HL-60/S4 (cell line): ENCODE measurements around the gene ADAMTS8.
"Not testable (repeated sequence)": the region's sequence is repeated elsewhere in the genome, so short reads cannot be mapped to it uniquely, and the experiment has no call there.

ENCODE experiments used
- in situ Hi-C: fragments of 300-500 bp; cut with MboI; formaldehyde crosslinking; loops from 2 replicates; pipeline ENCODE4 v1.14.3; 2022; ENCODE audit warnings: low sequenced_read_pairs

The ADAMTS8 gene

DNA sequence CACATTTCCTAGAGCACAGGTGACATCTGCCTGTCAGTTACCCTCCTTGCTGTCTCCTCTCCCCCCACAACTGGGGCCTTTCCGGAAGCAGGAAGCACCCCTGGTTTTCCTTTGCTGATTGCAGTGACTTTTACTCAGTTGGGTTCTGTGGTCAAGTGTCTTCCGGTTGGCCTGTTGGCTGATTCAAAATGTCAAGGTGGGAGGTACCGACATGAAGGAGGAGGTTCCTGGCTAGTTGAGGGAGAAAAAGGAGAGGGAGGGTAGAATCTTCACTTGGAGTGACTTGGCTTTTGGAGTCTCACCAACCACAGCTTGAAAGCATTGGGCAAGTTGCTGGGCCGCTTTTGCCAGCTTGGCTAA, 10.7 kb upstream of the ADAMTS8 start:
- in situ Hi-C loops: no loop called here

DNA sequence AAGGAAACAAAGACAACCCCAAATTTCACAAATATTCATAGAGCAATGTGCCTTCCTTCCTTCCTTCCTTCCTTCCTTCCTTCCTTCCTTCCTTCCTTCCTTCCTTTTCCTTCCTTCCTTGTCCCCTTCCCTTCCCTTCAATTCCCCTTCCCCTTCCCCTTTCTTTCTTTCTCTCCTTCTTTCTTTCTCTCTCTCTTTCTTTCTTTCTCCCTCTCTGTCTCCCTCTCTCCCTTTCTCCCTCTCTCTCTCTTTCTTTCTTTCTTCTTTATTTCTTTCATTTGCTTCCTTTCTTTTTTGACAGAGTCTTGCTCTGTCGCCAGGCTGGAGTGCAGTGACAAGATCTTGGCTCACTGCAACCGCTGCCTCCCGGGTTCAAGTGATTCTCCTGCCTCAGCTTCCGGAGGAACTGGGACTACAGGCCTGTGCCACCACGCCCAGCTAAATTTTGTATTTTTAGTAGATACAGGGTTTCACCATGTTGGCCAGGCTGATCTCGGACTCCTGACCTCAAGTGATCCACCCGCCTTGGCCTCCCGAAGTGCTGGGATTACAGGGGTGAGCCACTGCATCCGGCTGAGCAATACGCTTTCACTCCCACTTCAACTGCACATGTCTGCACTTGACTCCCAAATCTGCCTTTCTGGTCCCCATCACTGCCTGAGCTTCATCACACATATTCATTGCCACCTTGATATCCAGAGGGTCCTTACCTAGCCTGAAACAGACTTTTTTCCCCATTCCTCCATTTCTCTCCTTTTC, 10.2 kb upstream of the ADAMTS8 start:
- in situ Hi-C loops: not testable (repeated sequence)

DNA sequence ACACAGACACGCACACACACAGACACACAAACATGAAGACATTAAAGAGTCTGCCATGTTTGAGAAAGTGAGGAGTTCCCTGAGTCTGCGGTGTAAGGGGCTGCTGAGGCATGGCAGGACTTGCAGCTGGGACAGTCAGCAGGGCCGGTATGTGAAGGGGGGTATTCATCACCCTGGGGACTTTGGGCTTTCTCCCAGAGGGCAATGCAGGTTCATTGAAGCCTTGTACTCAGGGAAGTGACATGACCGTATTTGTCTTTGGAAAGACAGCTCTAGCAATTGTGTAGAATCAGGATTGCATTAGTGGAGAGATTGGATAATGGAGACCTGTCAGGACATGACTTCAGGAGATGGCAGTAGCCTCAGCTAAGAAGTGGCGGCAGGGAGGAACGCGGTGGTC, 9.4 kb upstream of the ADAMTS8 start:
- in situ Hi-C loops: no loop called here

DNA sequence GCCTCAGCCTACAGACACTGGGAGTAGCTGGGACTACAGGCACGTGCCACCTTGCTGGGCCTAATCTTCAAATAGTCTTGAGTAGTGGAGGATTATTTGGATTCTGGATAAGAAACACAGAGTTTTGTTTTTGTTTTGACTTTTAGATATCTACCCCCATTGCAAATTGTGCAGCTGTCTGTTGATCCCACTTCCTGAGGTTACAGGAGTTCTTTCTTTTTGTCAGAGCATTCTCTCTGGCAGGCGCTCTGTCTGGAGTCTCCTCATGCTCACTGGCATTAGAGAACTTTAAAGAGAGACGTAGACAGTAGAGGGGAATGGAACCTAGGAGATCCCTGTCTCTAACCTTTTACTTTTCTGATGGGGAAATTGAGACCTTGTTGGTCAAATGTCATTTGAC, 7.8 kb upstream of the ADAMTS8 start:
- in situ Hi-C loops: no loop called here

DNA sequence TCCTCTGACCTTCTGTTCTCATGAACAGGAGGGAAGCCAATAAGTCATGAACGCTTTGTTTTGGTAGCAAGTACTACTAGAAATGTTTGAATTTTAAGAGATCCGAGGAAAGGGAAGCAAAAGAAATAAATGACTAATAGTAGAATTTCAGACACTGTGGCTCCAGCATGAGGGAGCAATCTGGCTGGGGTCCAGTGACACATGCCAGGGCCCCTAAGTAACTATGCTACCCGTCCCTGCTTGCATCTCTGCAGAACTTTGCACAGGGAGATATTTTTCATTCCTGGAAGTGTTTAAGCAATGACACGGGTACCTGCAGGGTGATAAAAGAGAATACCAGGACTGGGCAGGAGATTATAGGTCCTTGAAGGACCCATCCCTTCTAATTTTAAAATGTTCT, 7.3 kb upstream of the ADAMTS8 start:
- in situ Hi-C loops: no loop called here

DNA sequence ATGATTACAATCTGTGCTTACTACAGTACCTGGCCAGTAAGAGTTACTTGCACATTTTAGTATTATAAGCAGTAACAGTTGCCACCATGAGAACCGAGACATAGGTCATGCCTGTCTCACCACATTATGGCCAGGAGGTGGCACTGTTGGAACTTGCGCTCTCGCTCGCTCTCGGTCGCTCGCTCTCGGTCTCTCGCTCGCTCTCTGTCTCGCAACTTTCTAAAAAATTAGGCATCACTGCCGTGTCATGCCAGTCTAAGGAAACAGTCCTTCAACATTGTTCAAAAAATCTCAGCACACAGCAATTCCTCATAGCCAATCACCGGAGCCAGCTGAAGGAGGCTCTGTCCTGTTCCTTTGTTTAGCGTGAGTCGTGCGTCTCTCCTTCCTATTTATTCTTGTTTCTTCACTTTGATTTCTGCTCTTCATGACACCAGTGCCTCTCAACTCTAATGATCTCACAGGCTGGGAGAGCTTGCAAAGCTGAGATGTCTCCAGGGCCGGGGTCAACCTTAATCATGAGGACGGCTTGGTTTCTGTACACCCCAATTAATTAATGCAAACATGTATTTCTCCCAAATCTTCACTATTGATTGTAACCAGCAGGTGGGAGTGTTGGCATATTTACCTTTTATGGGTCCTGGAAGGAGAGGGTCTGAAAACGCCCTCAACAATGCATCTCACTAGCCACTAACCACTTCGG, 6.3 kb upstream of the ADAMTS8 start:
- in situ Hi-C loops: no loop called here

DNA sequence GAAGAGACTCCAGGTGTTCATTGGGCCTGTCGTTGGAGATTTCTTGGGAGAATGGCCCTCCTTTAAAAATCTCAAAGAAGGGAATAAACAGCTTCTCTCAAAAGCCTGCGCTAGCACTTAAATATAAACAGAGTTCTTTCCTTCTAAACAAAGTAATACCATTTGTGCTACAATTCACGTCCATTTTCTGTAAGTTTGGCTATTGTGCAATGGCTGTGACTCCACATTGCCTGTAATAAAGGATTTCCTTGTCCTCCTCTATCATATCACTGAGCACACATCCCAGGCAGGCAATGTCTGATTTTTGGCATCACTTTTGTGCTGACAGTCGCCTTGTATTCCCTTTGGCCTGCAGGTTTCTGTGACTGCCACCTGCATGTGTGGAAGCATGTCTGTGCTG, 4.9 kb upstream of the ADAMTS8 start:
- in situ Hi-C loops: no loop called here

DNA sequence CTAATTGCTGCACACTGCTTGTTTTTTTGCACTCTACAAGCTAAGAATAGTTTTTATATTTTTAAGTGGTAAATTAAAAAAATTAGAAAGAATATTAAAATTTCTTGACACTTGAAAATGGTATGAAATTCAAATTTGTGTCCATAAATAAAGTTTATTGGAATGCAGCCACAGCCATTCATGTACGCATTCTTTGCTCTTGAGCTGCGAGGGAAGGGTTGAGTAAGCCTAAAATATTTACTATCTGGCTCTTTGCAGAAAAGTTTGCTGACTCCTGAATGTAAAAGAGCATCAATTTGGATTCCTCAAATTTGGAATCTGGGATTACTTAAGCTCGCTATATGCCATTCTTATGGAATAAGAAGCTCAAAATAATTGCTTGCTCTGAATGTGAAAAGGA, 3.4 kb upstream of the ADAMTS8 start:
- in situ Hi-C loops: no loop called here

DNA sequence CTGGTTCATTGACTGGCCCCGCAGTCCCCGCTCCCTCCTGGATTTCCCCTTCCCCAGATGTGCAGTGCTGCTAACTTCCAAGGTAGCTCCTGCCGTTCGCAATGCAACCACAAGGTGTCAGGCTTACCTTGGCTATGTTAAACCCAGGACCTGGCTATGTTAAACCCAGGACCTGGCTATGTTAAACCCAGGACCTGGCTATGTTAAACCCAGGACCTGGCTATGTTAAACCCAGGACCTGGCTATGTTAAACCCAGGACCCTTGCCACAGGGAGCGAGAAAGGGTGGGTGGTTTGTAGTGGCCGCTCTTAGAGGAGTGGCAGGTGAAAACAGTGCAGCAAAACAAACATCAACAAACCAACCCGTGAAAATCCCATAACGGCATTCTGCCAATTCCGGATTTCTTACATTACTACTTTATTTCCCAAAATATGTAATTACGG, 2.9 kb upstream of the ADAMTS8 start:
- in situ Hi-C loops: no loop called here

DNA sequence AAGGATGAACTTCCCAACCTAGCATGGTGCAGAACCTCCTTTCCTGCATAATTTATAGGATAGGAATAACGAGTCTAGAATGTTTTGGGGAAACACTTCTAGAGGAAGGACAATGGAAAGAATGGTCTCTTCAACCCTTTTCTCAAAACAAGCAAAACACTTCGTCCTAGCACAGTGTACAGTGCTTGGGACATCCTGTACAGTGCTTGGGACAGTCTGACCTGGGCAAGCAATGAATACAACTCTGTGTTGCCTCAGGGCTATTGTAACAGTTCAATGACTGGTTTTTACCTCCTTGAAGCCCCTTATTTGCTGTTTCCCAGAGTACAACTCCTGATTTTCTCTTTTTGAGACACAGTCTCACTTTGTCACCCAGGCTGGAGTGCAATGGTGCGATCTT, 1.6 kb upstream of the ADAMTS8 start:
- in situ Hi-C loops: loop anchor here (10.0 kb wide), 2 partner anchors 225 to 435 kb away; no protein-coding TSS in a partner anchor

DNA sequence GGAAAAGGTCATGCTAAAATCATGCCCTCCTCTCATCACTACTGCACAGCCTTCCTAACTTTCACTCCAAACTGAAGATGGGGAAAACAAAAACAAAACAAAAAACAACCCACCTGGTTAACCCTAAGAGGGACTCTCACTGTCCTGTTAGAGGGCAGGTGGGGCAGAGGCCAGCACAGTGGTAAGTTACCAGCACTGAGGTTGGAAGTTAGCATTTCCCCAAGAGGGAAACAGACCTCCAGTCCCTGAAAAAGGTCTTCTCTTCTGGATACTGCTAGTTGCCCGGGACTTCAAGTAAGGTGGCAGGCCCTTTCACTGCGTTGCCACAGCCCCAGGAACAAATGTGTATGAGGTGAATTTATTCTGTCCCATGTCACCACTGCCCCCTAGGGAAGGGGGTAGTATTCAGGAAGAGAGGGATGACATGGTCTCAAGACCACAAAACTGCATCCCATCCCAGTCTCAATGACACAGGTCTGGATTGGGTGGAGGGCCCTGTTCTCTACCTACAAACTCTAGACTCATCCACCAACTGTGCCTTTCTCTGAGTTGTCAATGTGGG, 792 bp upstream of the ADAMTS8 start:
- in situ Hi-C loops: loop anchor here (10.0 kb wide), 2 partner anchors 224 to 436 kb away; no protein-coding TSS in a partner anchor

DNA sequence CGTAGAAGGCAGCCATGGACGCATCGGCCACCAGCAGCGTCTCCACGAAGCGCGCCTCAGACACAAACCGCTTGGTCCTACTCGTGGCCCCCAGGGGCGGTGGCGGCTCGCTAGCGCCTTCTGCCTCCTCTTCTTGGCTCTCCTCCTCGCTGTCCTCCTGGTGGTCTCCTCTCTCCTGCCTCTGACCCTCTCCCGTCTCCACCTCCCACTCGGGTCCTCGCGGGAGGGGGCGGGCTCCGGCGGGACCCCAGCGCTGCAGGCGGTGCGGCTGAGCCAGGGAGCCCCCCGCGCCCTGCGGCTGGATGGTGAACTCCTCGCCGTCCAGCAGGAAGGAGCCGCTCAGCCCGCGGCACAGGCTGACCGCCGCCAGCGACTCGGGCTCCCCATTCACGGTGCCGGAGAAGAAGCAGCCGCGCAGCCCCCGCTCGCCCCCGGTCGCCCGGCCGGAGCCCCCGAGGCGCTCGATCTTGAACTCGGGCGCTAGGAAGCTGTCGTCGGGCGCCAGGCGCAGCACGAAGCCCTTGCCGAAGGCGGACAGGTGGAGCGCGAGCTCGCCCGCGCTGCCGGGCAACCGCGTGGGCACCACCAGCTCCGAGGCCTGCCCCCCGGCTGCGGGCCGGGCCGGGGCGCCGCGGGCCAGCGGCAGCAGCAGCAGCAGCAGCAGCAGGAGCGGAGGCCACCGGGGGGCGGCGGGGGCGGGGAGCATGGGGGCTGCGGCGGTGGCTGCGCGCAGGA, 661 bp downstream of the ADAMTS8 start:
- in situ Hi-C loops: loop anchor here (10.0 kb wide), 2 partner anchors 223 to 437 kb away; no protein-coding TSS in a partner anchor

DNA sequence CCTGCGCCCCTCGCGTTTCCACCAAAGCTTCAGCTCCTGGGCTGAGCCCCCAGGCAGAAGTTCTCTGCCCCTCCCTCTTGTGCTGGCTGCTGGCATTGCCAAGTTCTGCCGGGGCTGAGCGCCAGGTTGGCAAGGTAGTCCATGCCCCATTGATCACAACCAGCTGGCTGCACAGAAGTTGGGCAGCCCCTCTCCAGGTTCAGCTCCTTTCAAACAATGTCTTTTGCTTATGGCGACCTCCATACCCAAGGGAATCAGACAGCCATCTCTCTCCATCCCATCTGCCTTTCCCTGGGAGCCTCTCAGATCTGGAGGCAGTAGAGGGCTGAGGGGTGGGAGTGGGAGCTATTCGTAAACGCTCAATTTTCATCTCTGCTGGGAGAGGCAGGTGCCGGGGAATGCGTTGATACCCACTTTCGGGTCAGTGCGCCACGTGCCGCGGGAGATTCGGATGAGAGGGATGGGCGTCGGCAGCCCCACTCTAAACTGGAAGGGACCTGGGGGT, 1.5 kb downstream of the ADAMTS8 start:
- in situ Hi-C loops: loop anchor here (10.0 kb wide), 2 partner anchors 222 to 438 kb away; no protein-coding TSS in a partner anchor

DNA sequence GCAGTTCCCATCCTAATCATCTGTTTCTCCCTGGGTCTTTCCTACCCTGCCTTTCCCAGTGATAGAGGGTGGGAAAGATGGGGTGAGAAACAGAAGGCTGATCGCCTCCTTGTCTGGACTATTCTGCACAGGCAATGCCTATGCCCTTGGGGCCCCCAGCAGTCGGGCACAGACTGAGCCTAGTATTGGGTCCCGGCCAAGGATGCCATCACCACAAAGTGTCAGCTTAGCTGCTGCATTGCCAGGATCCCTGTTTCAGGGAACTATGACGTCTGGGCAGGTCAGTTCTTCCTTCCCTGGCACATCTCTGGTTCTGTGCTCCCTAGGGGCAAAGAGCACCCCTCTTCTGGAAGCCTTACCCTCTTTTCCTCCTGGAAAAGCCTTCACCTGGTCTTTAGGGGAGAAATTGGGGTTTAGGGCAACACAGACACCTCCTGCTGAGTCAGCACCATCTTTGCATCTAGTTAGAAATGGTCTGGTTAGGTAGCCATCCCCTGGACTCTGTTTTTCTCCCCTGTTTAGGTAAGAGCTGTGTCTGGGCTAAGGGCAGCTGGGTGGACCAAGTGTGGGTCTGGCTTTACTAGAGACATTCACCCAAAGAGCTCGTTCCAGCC, 2.1 kb downstream of the ADAMTS8 start:
- in situ Hi-C loops: loop anchor here (10.0 kb wide), 2 partner anchors 222 to 438 kb away; no protein-coding TSS in a partner anchor

DNA sequence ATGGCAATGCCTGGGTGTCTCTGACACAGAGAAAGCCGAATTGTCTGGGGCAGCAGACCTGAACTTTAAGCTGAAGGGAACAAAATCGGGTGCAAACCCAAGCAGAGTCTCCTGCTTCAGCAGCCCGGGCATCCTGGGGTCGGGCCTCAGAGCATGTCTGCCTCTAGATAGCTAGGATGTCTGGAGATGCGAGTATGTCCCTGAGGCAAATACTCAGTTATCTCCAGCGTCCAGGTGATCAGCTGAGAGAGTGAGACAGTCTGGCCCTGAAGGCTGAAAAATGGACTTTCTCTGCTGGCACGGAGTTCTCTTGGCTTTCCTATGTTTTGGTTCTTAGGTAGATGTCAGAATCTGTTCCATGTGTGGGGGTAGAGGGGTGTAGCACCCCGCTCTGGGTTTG, 3.3 kb downstream of the ADAMTS8 start:
- in situ Hi-C loops: loop anchor here (10.0 kb wide), 2 partner anchors 220 to 440 kb away; no protein-coding TSS in a partner anchor

DNA sequence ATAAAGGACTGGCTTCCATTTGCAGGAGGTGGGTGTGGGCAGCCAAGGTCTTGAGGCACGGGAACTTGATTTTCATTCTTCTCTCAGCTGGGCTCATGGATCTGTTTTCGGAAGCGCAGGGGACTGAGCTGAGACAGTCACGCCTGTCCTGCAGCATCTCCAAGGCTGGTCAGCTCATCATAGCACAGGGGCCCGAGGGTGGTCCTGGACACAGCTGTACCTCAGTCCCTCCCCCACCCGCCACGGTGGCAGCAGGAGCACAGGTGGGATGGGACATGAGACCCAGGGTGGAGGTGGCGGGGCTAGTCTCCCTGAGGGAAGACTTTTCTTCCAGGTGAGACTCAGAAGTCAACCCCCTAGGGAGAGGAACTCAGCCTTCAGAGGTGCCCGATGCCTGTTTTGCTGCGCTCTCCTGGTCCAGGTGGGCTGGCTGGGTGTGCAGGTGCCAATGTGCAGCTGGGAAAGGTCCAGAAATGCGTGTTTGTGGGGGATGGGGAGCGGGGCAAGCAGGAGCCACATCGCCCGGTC, 3.7 kb downstream of the ADAMTS8 start:
- in situ Hi-C loops: loop anchor here (10.0 kb wide), 2 partner anchors 220 to 440 kb away; no protein-coding TSS in a partner anchor

DNA sequence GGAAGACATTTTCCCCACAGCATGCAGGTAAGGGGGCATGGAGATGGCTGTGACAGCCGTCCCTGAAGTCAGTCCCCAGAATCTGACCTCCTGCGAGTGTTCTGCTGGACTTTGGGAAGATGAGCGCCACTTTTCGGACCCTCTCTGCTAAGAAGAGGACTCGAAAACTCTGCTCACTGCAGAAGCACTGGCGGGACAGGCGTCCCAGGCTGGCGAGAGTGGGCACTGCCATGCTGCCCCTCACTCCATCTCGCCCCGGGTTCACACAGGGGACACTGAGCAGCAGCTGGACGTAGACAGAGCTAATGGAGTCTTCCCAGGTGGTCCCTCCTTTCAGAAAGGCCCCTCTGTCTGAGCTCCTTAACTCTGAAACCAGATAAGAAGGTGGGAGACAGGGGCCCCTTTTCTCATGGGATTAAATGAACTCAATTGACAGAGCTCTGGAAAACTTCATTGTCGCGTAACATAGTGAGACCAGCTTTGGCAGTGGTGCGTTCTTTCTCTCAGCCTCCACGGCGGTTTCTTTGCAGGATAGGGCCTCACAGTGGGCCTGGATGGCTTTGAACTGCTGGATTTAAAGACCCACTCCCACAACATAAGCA, 4.8 kb downstream of the ADAMTS8 start:
- in situ Hi-C loops: loop anchor here (10.0 kb wide), 2 partner anchors 219 to 441 kb away; no protein-coding TSS in a partner anchor

DNA sequence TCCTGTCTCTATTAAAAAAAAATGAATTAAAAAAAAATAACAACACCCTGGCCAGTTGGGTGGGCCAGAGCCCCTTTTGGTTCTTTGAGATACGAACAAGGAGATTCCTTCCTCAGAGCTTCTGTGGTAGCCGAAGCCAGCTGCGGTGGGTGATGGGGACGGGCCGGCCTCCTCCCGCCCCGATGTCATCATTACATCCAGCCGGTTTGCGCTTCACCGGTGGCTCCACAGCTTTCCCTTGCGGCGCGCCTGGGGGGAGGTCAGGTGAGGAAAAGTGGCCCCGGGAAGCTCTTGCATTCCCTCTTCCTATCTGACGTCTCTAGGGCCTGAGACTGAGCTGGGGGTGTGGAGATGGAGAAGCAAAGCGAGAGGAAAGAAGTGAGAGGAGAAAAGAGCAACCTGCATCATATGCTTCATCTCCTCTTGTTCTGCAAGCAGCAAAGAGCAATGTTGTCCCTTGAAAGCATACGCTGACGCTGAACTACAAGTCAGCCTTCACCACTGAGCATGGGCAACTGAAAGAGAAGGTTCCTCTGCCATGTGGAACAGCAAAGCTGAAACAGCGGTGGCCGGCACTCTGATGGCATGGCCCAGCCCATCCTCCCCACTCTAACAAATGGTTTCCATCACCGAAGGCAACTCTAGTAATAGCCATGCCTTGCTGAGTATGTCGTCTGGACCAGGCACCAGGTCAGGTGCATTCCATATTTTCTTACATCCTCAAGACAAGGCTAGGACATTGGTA, 6.0 kb downstream of the ADAMTS8 start:
- in situ Hi-C loops: loop anchor here (10.0 kb wide), 2 partner anchors 218 to 442 kb away; no protein-coding TSS in a partner anchor

DNA sequence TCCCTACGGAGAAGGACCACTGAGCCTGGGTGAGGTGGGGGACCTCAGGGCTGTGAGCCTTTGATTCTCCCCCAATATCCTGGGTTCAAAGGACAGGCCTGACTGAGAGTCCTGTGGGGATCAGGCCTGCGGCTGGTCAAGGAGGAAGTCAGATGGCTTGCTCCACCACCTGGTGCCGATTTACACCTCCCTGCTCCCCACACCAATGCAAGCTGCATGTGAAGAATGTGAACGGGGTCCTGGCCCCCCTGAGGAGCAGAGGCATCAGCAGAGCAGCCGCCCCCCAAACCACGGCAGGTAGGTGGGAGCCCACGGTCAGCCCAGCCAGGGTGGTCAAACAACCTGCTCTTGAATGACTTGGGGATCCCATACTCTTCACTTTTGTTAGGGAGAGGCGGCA, 6.7 kb downstream of the ADAMTS8 start:
- in situ Hi-C loops: loop anchor here (10.0 kb wide), 2 partner anchors 217 to 443 kb away; no protein-coding TSS in a partner anchor
